GM12878 (cell line): Measurements from ENCODE around the gene NTN3. TPM values are rescaled to one million over a fixed set of nuclear protein-coding genes. Genes with fewer than 3 reads are reported as not detected.

Experiments
- ATAC-seq: fragments of 200-7000 bp; cut with Tn5 transposase; 3 replicates; pipeline ENCODE4 v1.9.1; 2020; ENCODE audit warnings: mild to moderate bottlenecking, moderate library complexity
- BruUV-seq: library from RNA; stranded (reverse); fragments of 400-500 nt; replicated peaks from 2 replicates; lab custom pipeline; 2021; lab: Mats Ljungman, UMichigan
- CTCF ChIA-PET: fragments of 300-600 bp; sonication (Branson Sonifier 250); formaldehyde crosslinking; extraction: SDS; loops from one replicate; lab custom pipeline; 2021; ENCODE audit warnings: inconsistent platforms; lab: Yijun Ruan, JAX
- POLR2A ChIA-PET: fragments of 350-600 bp; formaldehyde crosslinking; extraction: SDS; loops from one replicate; lab custom pipeline; 2021; ENCODE audit warnings: inconsistent platforms; lab: Charles Lee
- RAD21 ChIA-PET: fragments of 300-600 bp; sonication (Branson Sonifier 250); formaldehyde crosslinking; loops from one replicate; lab custom pipeline; 2023; ENCODE audit warnings: antibody characterized with exemption; ENCODE audit not compliant: unreplicated experiment; lab: Charles Lee
- SMC1A ChIA-PET: fragments of 300-600 bp; sonication (Branson Sonifier 250); formaldehyde crosslinking; loops from one replicate; lab custom pipeline; 2023; ENCODE audit not compliant: unreplicated experiment, uncharacterized antibody; lab: Charles Lee
- DNase-seq: peaks from one replicate; pipeline ENCODE4 v3.0.0-alpha.2; 2011; ENCODE audit warnings: low read depth, low spot score
- FAIRE-seq: peaks from 3 replicates; lab custom pipeline; 2011; peaks lifted over from hg19 to GRCh38; lab: Jason Lieb, UNC
- H2AFZ ChIP-seq: 2 replicates; pipeline ENCODE4 v1.6.0; 2011; ENCODE audit warnings: low read depth, low read length, control low read depth; ENCODE audit not compliant: control insufficient read depth
- H3K27ac ChIP-seq: 2 replicates; pipeline ENCODE4 v1.5.1; 2011; ENCODE audit warnings: control low read depth; ENCODE audit not compliant: control insufficient read depth, insufficient read depth
- H3K27me3 ChIP-seq, 2 experiments: replicated peaks in 1 of 2; 2 replicates each; pipeline versions ENCODE4 v1.6.0 to v1.6.1; 2011; ENCODE audit warnings: low read length in 1 of 2; ENCODE audit not compliant: control insufficient read depth in 2 of 2, insufficient read depth in 2 of 2
- H3K36me3 ChIP-seq, 2 experiments: 2 replicates each; pipeline ENCODE4 v1.5.1; 2011; ENCODE audit warnings: low read length in 1 of 2; ENCODE audit not compliant: control insufficient read depth in 2 of 2, insufficient read depth in 2 of 2
- H3K4me1 ChIP-seq: 2 replicates; pipeline ENCODE4 v1.6.1; 2011; ENCODE audit warnings: mild to moderate bottlenecking, low read length, moderate library complexity, mixed read lengths; ENCODE audit not compliant: control insufficient read depth, insufficient read depth
- H3K4me2 ChIP-seq: 2 replicates; pipeline ENCODE4 v1.6.0; 2011; ENCODE audit warnings: control low read depth; ENCODE audit not compliant: control insufficient read depth, insufficient read depth
- H3K4me3 ChIP-seq: fragments of 200-600 bp; sonication (generic); 2 replicates; pipeline ENCODE4 v1.5.1; 2016
- H3K79me2 ChIP-seq: 2 replicates; pipeline ENCODE4 v1.6.0; 2011; ENCODE audit warnings: low read length; ENCODE audit not compliant: control insufficient read depth, insufficient read depth
- H3K9ac ChIP-seq: 2 replicates; pipeline ENCODE4 v1.8.0; 2011; ENCODE audit warnings: low read length, control low read depth, mixed read lengths; ENCODE audit not compliant: control insufficient read depth, insufficient read depth
- H3K9me3 ChIP-seq: replicated peaks from 3 replicates; pipeline ENCODE4 v1.5.1; 2011; ENCODE audit warnings: mild to moderate bottlenecking, low read length; ENCODE audit not compliant: control insufficient read depth, insufficient read depth
- H4K20me1 ChIP-seq: 2 replicates; pipeline ENCODE4 v1.6.0; 2011; ENCODE audit not compliant: control insufficient read depth, insufficient read depth
- ATF2 ChIP-seq: IDR thresholded peaks from 2 replicates; pipeline ENCODE4 v1.6.1; 2012; ENCODE audit warnings: low read length, inconsistent platforms
- BHLHE40 ChIP-seq, 2 experiments: fragments of 450-650 bp in 1 of 2; IDR thresholded peaks; 2 replicates each; pipeline ENCODE4 v1.6.1; 2011 to 2017; ENCODE audit warnings: low read depth in 2 of 2, borderline replicate concordance in 1 of 2, improper control_type of control experiment in 1 of 2, low read length in 1 of 2, mild to moderate bottlenecking in 1 of 2
- E4F1 ChIP-seq: fragments of 450-650 bp; IDR thresholded peaks from 2 replicates; pipeline ENCODE4 v1.6.1; 2018; ENCODE audit warnings: borderline replicate concordance, mild to moderate bottlenecking; ENCODE audit not compliant: partially characterized antibody
- HCFC1 ChIP-seq: fragments of 150-350 bp; IDR thresholded peaks from 2 replicates; pipeline ENCODE4 v1.6.1; 2014; ENCODE audit warnings: low read length
- HDGF ChIP-seq: fragments of 450-650 bp; IDR thresholded peaks from 2 replicates; pipeline ENCODE4 v1.6.1; 2016; ENCODE audit warnings: antibody characterized with exemption
- PAX5 ChIP-seq: IDR thresholded peaks from 2 replicates; pipeline ENCODE4 v1.6.1; 2011; ENCODE audit warnings: low read depth, low read length, borderline replicate concordance
- POU2F2 ChIP-seq: IDR thresholded peaks from 3 replicates; pipeline ENCODE4 v1.6.1; 2011; ENCODE audit warnings: low read depth, mild to moderate bottlenecking, low read length, borderline replicate concordance
- RAD21 ChIP-seq: IDR thresholded peaks from 2 replicates; pipeline ENCODE4 v1.6.1; 2011; ENCODE audit warnings: mild to moderate bottlenecking, low read depth, low read length, moderate library complexity; ENCODE audit not compliant: insufficient read depth
- RCOR1 ChIP-seq: conservative IDR thresholded peaks from 2 replicates; pipeline ENCODE4 v1.6.1; 2012; ENCODE audit warnings: low read depth, low read length, improper control_type of control experiment
- SIX5 ChIP-seq: IDR thresholded peaks from 2 replicates; pipeline ENCODE4 v1.6.1; 2011; ENCODE audit warnings: mild to moderate bottlenecking, low read depth, low read length, moderate library complexity; ENCODE audit not compliant: severe bottlenecking
- SMC3 ChIP-seq: IDR thresholded peaks from 2 replicates; pipeline ENCODE4 v1.6.1; 2011; ENCODE audit warnings: low read length, improper control_type of control experiment, borderline replicate concordance
- SRF ChIP-seq, 2 experiments: IDR thresholded peaks; 2 replicates each; pipeline ENCODE4 v1.6.1; 2011; ENCODE audit warnings: low read depth in 2 of 2, low read length in 2 of 2, mild to moderate bottlenecking in 1 of 2, moderate library complexity in 1 of 2
- TCF7 ChIP-seq: IDR thresholded peaks from 2 replicates; pipeline ENCODE4 v1.6.1; 2014; ENCODE audit warnings: antibody characterized with exemption, borderline replicate concordance
- USF1 ChIP-seq: IDR thresholded peaks from 2 replicates; pipeline ENCODE4 v1.6.1; 2011; ENCODE audit warnings: borderline replicate concordance, low read depth, mild to moderate bottlenecking, moderate library complexity, mixed read lengths, low read length; ENCODE audit not compliant: insufficient read depth; ENCODE audit errors: extremely low read length
- ZBED1 ChIP-seq: IDR thresholded peaks from 2 replicates; pipeline ENCODE4 v1.6.1; 2016; ENCODE audit warnings: borderline replicate concordance
- WGBS: methylation state at CpG from one replicate; pipeline ENCODE4 v1.1.6; 2016; ENCODE audit warnings: low lambda C conversion rate; ENCODE audit not compliant: insufficient replicate concordance, insufficient coverage; ENCODE audit errors: missing lambda C conversion rate; 5-methylcytosine and 5-hydroxymethylcytosine counted together
- in situ Hi-C: fragments of 300-500 bp; cut with MboI; formaldehyde crosslinking; loops from 9 replicates; pipeline ENCODE4 v1.14.3; 2018; ENCODE audit warnings: mixed read lengths
- intact Hi-C: fragments of 100-400 bp; cut with micrococcal nuclease; formaldehyde crosslinking; loops from one replicate; pipeline ENCODE4 v1.14.2; 2022; ENCODE audit not compliant: unreplicated experiment
- polyA plus RNA-seq, 11 experiments: library from polyadenylated mRNA; depleted of rRNA in 4 of 11; unstranded in 6 of 11; stranded (reverse) in 5 of 11; fragments of >200 nt; fragmentation: Nextera tagmentation in 4 of 11; fragmentation: Illumina TruSeq in 1 of 11; extraction: Ambion mirVana in 4 of 11; extraction: Trizol in 1 of 11; gene quantifications; 1 replicate in 1 of 11; 2 replicates in 10 of 11; pipeline versions ENCODE4 v1.2.1 to v1.2.3, GENCODE V29; 2011 to 2016; ENCODE audit warnings: inconsistent platforms in 2 of 11, missing spikeins in 2 of 11, low read depth in 1 of 11
- total RNA-seq, 4 experiments: library from RNA; depleted of rRNA in 3 of 4; stranded (reverse); fragments of >200 nt in 3 of 4; fragmentation: Illumina TruSeq in 1 of 4; extraction: Trizol in 1 of 4; gene quantifications; 2 replicates each; pipeline versions ENCODE4 v1.2.1 to v1.2.3, GENCODE V29; 2013 to 2021
- TF ChIP-seq, protein P1 (sequence below): fragments of 450-650 bp; IDR thresholded peaks from 2 replicates; pipeline ENCODE4 v1.6.1; 2017; ENCODE audit warnings: low read depth, mild to moderate bottlenecking, moderate library complexity

NTN3 gene
- total and polyA plus RNA-seq, 10 of the 15 experiments (the other 5 are each of a cell fraction or from before 2014, with no cell fraction given), result 0.04 TPM; not detected in 9

DNA sequence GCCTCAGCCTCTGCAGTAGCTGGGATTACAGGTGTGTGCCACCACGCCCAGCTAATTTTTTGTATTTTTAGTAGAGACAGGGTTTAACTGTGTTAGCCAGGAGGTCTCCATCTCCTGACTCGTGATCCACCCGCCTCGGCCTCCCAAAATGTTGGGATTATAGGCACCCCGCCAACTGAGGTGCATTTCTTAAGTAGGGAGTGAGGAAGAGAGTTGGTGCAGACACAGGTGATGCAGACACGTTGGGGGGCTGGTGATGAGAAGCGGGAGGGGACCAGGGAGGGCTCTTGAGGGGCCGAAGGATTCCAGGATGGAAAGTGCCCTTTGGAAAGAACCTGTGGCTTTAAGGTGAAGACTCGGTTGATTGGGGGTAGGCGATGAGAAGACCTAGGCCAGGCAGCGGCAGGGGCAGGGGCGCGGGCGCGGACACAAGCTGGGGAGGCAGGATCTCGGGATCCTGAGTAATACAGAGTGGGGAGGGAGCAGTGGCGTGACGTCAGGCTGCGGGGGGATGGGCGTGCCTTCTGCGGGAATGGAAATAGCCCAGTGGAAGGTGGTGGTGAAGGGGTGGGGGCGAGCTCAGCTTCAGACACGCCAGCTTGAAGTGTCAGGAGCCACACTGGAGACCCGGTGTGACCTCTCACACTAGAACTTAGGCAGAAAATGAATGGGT lies 40.2 kb downstream of the NTN3 start:
- in situ Hi-C loops (no loop called here), intact Hi-C loops (no loop called here)
- no TSS peak for BruUV-seq
- SMC1A ChIA-PET, result no interaction called here
- Histone ChIP-seq H3K27ac (no peak overlapping the region), H3K79me2 (peaks cover 25% of the 10 kb centered on the region), H3K4me1 (peaks cover 46% of the 10 kb centered on the region), H3K36me3 (peaks cover 0 to under 1% of the 10 kb centered on the region in 2 experiments; a peak in 1 of 4 replicates), H3K27me3 (no peaks in the 10 kb centered on the region), H3K4me2 (no peak overlapping the region), H3K9ac (no peak overlapping the region), H3K4me3 (no peak overlapping the region), H3K9me3 (no peaks in the 10 kb centered on the region), H4K20me1 (peaks cover 6% of the 10 kb centered on the region; the same call in 1 of the 2 replicates), H2AFZ (no peak overlapping the region)
- CTCF ChIA-PET, result interaction anchor here (1.5 kb wide), 1 partner anchor 21 kb away, joined by 4 read pairs; no protein-coding TSS in a partner anchor
- ATAC-seq (no peak), DNase-seq (no peak), FAIRE-seq (no peak)
- 73% methylated on average over 20 of the region's 24 CpGs for WGBS
- POLR2A ChIA-PET, result interaction anchor here (0.8 kb wide), 1 partner anchor 26 kb away, joined by 4 read pairs; the partner anchor contains the start of gene PDPK1
- RAD21 ChIA-PET, result interaction anchor here (2.3 kb wide), 1 partner anchor 10 kb away, joined by 11 read pairs; no protein-coding TSS in a partner anchor
- TF ChIP-seq TCF7 (no peak), SRF (IDR thresholded peaks at IDR 0.05; ENCODE audit: low read depth in 2 of 2, low read length in 2 of 2) (no peak), ZBED1 (no peak), RCOR1 (no peak), USF1 (no peak), RAD21 (no peak), BHLHE40 (IDR thresholded peaks at IDR 0.05; ENCODE audit: borderline replicate concordance in 1 of 2, low read depth in 2 of 2, low read length in 1 of 2) (no peak), SMC3 (no peak), ATF2 (no peak), SIX5 (no peak), POU2F2 (no peak), HDGF (no peak), E4F1 (no peak), PAX5 (no peak), HCFC1 (no peak)
- TF ChIP-seq, protein P1, sequence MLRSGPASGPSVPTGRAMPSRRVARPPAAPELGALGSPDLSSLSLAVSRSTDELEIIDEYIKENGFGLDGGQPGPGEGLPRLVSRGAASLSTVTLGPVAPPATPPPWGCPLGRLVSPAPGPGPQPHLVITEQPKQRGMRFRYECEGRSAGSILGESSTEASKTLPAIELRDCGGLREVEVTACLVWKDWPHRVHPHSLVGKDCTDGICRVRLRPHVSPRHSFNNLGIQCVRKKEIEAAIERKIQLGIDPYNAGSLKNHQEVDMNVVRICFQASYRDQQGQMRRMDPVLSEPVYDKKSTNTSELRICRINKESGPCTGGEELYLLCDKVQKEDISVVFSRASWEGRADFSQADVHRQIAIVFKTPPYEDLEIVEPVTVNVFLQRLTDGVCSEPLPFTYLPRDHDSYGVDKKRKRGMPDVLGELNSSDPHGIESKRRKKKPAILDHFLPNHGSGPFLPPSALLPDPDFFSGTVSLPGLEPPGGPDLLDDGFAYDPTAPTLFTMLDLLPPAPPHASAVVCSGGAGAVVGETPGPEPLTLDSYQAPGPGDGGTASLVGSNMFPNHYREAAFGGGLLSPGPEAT, result no peak
